LNCaP clone FGC (cell line): ENCODE data around the gene LONP1.

Source experiments
- DNase-seq: peaks from one replicate; pipeline ENCODE4 v3.0.0-alpha.2; 2011; ENCODE audit warnings: low read depth
- H3K4me3 ChIP-seq: 2 replicates; pipeline ENCODE4 v1.5.1; 2011; ENCODE audit warnings: mild to moderate bottlenecking, low read depth, low read length, control low read depth
- CTCF ChIP-seq: IDR thresholded peaks from 2 replicates; pipeline ENCODE4 v1.5.1; 2012; ENCODE audit warnings: mild to moderate bottlenecking; ENCODE audit not compliant: control insufficient read depth, insufficient read depth; ENCODE audit errors: extremely low read depth

The LONP1 gene

GRCh38 chr19:5719961-5720790 lies at the start of gene LONP1, which contains the start of gene CATSPERD:
Gene LONP1, minus strand, starts transcription at chr19:5720146. Its CDS starts 14 bp downstream, at chr19:5720132.
Gene CATSPERD, plus strand, starts transcription at chr19:5720637. Its CDS starts 101 bp downstream, at chr19:5720738.
- DNase-seq: peak; percentile 96
- peak within 1 kb of the TSS; percentile 99 for H3K4me3 ChIP-seq
- TF ChIP-seq CTCF: peak; percentile 97

GRCh38 chr19:5767949-5768348 lies 48.0 kb upstream of the LONP1 start:
- no peak for DNase-seq
- H3K4me3 ChIP-seq: no peak overlapping the region
- no peak for TF ChIP-seq CTCF

- DNase-seq: no peak
- no peak overlapping the region for H3K4me3 ChIP-seq
- TF ChIP-seq CTCF: no peak
Observed at GRCh38 chr19:5765220-5765619, 45.3 kb upstream of the LONP1 start.

- DNase-seq: no peak
- no peak for TF ChIP-seq CTCF
- no peak overlapping the region for H3K4me3 ChIP-seq
Observed at GRCh38 chr19:5762608-5763217, 42.8 kb upstream of the LONP1 start.

- no peak overlapping the region for H3K4me3 ChIP-seq
- DNase-seq: no peak
- no peak for TF ChIP-seq CTCF
Observed at GRCh38 chr19:5753743-5754142, 33.8 kb upstream of the LONP1 start.

- TF ChIP-seq CTCF: no peak
- no peak overlapping the region for H3K4me3 ChIP-seq
- DNase-seq: no peak
Observed at GRCh38 chr19:5751709-5752108, 31.8 kb upstream of the LONP1 start.
